CD4-positive, CD25-positive, alpha-beta regulatory T cell (primary cell): ENCODE data around the gene TTC27. TPM values are rescaled to one million over a fixed set of nuclear protein-coding genes. Genes with fewer than 3 reads are reported as not detected.

ENCODE experiments used
- ATAC-seq, 2 donors: fragments of 150-1000 bp; cut with Tn5 transposase; one replicate each; pipeline ENCODE4 v1.10.0; 2021; ENCODE audit warnings: low read depth in 2 of 2, moderate number of reproducible peaks in 2 of 2, moderate library complexity in 1 of 2
- DNase-seq, 3 donors: peaks; one replicate each; pipeline versions ENCODE4 v3.0.0 to v3.0.0-alpha.2; 2012 to 2022; ENCODE audit warnings: mixed read lengths in 1 of 3
- H3K27ac ChIP-seq: one replicate; pipeline ENCODE4 v1.7.0; 2013; ENCODE audit warnings: mild to moderate bottlenecking, low read length; ENCODE audit not compliant: insufficient read depth, poor library complexity, severe bottlenecking
- H3K27me3 ChIP-seq: one replicate; pipeline ENCODE4 v1.7.0; 2013; ENCODE audit warnings: low read length; ENCODE audit not compliant: control insufficient read depth, insufficient read depth
- H3K36me3 ChIP-seq: one replicate; pipeline ENCODE4 v1.7.0; 2013; ENCODE audit warnings: mild to moderate bottlenecking, low read length, moderate library complexity; ENCODE audit not compliant: control insufficient read depth, insufficient read depth
- H3K4me1 ChIP-seq: 2 replicates; pipeline ENCODE4 v1.7.0; 2013; ENCODE audit warnings: mild to moderate bottlenecking, low read length; ENCODE audit not compliant: insufficient read depth, control insufficient read depth, poor library complexity, severe bottlenecking
- H3K4me3 ChIP-seq: one replicate; pipeline ENCODE4 v1.7.0; 2013; ENCODE audit warnings: low read depth, mild to moderate bottlenecking, low read length, moderate library complexity
- H3K9me3 ChIP-seq, 2 experiments: 1 replicate in 1 of 2; 2 replicates in 1 of 2; pipeline ENCODE4 v1.7.0; 2013; ENCODE audit warnings: low read length in 2 of 2, mild to moderate bottlenecking in 1 of 2, moderate library complexity in 1 of 2; ENCODE audit not compliant: control insufficient read depth in 2 of 2
- H3K27ac Mint-ChIP-seq, 3 donors: one replicate each; pipeline ENCODE4 v1.8.0; 2020 to 2022; ENCODE audit warnings: mild to moderate bottlenecking in 3 of 3, mixed read lengths in 3 of 3, moderate library complexity in 2 of 3
- H3K27me3 Mint-ChIP-seq: one replicate; pipeline ENCODE4 v1.8.0; 2022; ENCODE audit warnings: mild to moderate bottlenecking, mixed read lengths
- H3K36me3 Mint-ChIP-seq: one replicate; pipeline ENCODE4 v1.8.0; 2020; ENCODE audit warnings: mixed read lengths
- H3K4me1 Mint-ChIP-seq, 4 donors: one replicate each; pipeline ENCODE4 v1.8.0; 2020 to 2022; ENCODE audit warnings: mixed read lengths in 4 of 4, mild to moderate bottlenecking in 1 of 4
- H3K4me3 Mint-ChIP-seq, 4 donors: one replicate each; pipeline ENCODE4 v1.8.0; 2020 to 2022; ENCODE audit warnings: mild to moderate bottlenecking in 4 of 4, mixed read lengths in 4 of 4, moderate library complexity in 3 of 4
- H3K9me3 Mint-ChIP-seq, 7 donors: one replicate each; pipeline ENCODE4 v1.8.0; 2020 to 2022; ENCODE audit warnings: mixed read lengths in 7 of 7, mild to moderate bottlenecking in 3 of 7, moderate library complexity in 2 of 7
- polyA plus RNA-seq, 4 donors: library from polyadenylated mRNA; unstranded; fragments of 300-500 nt; fragmentation: Illumina TruSeq; gene quantifications; one replicate each; pipeline ENCODE4 v1.2.3, GENCODE V29; 2021
- total RNA-seq: library from RNA; stranded (reverse); gene quantifications from one replicate; pipeline ENCODE4 v1.2.3, GENCODE V29; 2022

TTC27 gene
- total and polyA plus RNA-seq, 5 donors from 2014 or later, result 18.6 to 25.5 (median 23.6) TPM

GRCh38 chr2:32777714-32778113 is 149.9 kb downstream of the TTC27 start:
- no peak overlapping the region for H3K27ac ChIP-seq
- H3K27ac Mint-ChIP-seq, result no peak overlapping the region
- H3K36me3 Mint-ChIP-seq, result peaks cover 56% of the 10 kb centered on the region
- H3K9me3 Mint-ChIP-seq, result peaks cover 0 to 18% (median 4%) of the 10 kb centered on the region in 7 donors
- H3K4me3 Mint-ChIP-seq, result no peak overlapping the region
- no peaks in the 10 kb centered on the region for H3K4me1 Mint-ChIP-seq
- H3K9me3 ChIP-seq, result peaks cover 9% of the 10 kb centered on the region in 2 experiments
- no peaks in the 10 kb centered on the region for H3K27me3 ChIP-seq
- DNase-seq (no peak), ATAC-seq (no peak)
- H3K27me3 Mint-ChIP-seq, result no peaks in the 10 kb centered on the region
- H3K36me3 ChIP-seq, result peaks cover 37% of the 10 kb centered on the region
- H3K4me1 ChIP-seq, result no peaks in the 10 kb centered on the region
- H3K4me3 ChIP-seq, result no peak overlapping the region

GRCh38 chr2:32780961-32781360 is 153.1 kb downstream of the TTC27 start:
- Mint-ChIP-seq H3K4me1 (peaks cover 0 to 6% (median 0%) of the 10 kb centered on the region in 4 donors), H3K9me3 (peaks cover 0 to 20% (median 4%) of the 10 kb centered on the region in 7 donors), H3K27me3 (no peaks in the 10 kb centered on the region), H3K27ac (no peak overlapping the region), H3K36me3 (peaks cover 75% of the 10 kb centered on the region), H3K4me3 (no peak overlapping the region)
- Histone ChIP-seq H3K27ac (no peak overlapping the region), H3K27me3 (no peaks in the 10 kb centered on the region), H3K36me3 (peaks cover 54% of the 10 kb centered on the region), H3K9me3 (peaks cover 9% of the 10 kb centered on the region in 2 experiments), H3K4me3 (no peak overlapping the region), H3K4me1 (no peaks in the 10 kb centered on the region)
- ATAC-seq (no peak), DNase-seq (no peak)

- no peak overlapping the region for H3K4me3 Mint-ChIP-seq
- H3K9me3 Mint-ChIP-seq, result peaks cover 0 to 18% (median 4%) of the 10 kb centered on the region in 7 donors
- no peaks in the 10 kb centered on the region for H3K27me3 ChIP-seq
- no peak for ATAC-seq
- peaks cover 46% of the 10 kb centered on the region for H3K36me3 ChIP-seq
- H3K27me3 Mint-ChIP-seq, result no peaks in the 10 kb centered on the region
- no peak overlapping the region for H3K27ac Mint-ChIP-seq
- no peak overlapping the region for H3K4me3 ChIP-seq
- no peaks in the 10 kb centered on the region for H3K4me1 ChIP-seq
- peaks cover 0 to 6% (median 0%) of the 10 kb centered on the region in 4 donors for H3K4me1 Mint-ChIP-seq
- no peak overlapping the region for H3K27ac ChIP-seq
- H3K9me3 ChIP-seq, result peaks cover 9% of the 10 kb centered on the region in 2 experiments
- no peak for DNase-seq
- peaks cover 68% of the 10 kb centered on the region for H3K36me3 Mint-ChIP-seq
Measured at GRCh38 chr2:32783469-32783868, 155.6 kb downstream of the TTC27 start.

GRCh38 chr2:32783933-32784332 is 156.1 kb downstream of the TTC27 start:
- Mint-ChIP-seq H3K27me3 (no peaks in the 10 kb centered on the region), H3K36me3 (peaks cover 65% of the 10 kb centered on the region), H3K4me3 (no peak overlapping the region), H3K27ac (no peak overlapping the region), H3K9me3 (peaks cover 0 to 13% (median 4%) of the 10 kb centered on the region in 7 donors), H3K4me1 (peaks cover 0 to 6% (median 0%) of the 10 kb centered on the region in 4 donors)
- ATAC-seq (no peak), DNase-seq (no peak)
- Histone ChIP-seq H3K4me3 (no peak overlapping the region), H3K9me3 (peaks cover 9% of the 10 kb centered on the region in 2 experiments), H3K4me1 (no peaks in the 10 kb centered on the region), H3K27ac (no peak overlapping the region), H3K27me3 (no peaks in the 10 kb centered on the region), H3K36me3 (peaks cover 45% of the 10 kb centered on the region)

- Histone ChIP-seq H3K27ac (no peak overlapping the region), H3K4me1 (no peaks in the 10 kb centered on the region), H3K9me3 (no peaks in the 10 kb centered on the region), H3K36me3 (peaks cover 25% of the 10 kb centered on the region), H3K27me3 (no peaks in the 10 kb centered on the region), H3K4me3 (no peak overlapping the region)
- H3K9me3 Mint-ChIP-seq, result peaks cover 0 to 3% (median 0%) of the 10 kb centered on the region in 7 donors
- peaks cover 53% of the 10 kb centered on the region for H3K36me3 Mint-ChIP-seq
- peaks cover 0 to 6% (median 0%) of the 10 kb centered on the region in 4 donors for H3K4me1 Mint-ChIP-seq
- no peak overlapping the region for H3K27ac Mint-ChIP-seq
- no peak overlapping the region for H3K4me3 Mint-ChIP-seq
- ATAC-seq, result no peak
- no peaks in the 10 kb centered on the region for H3K27me3 Mint-ChIP-seq
- no peak for DNase-seq
Measured at GRCh38 chr2:32787207-32787606, 159.4 kb downstream of the TTC27 start.

GRCh38 chr2:32788114-32788513 is 160.3 kb downstream of the TTC27 start:
- Histone ChIP-seq H3K4me1 (no peaks in the 10 kb centered on the region), H3K9me3 (no peaks in the 10 kb centered on the region), H3K27ac (no peak overlapping the region), H3K4me3 (no peak overlapping the region), H3K27me3 (no peaks in the 10 kb centered on the region), H3K36me3 (peaks cover 28% of the 10 kb centered on the region)
- Mint-ChIP-seq H3K27me3 (no peaks in the 10 kb centered on the region), H3K36me3 (peaks cover 50% of the 10 kb centered on the region), H3K9me3 (peaks cover 0 to 3% (median 1%) of the 10 kb centered on the region in 7 donors), H3K4me1 (peaks cover 0 to 6% (median 0%) of the 10 kb centered on the region in 4 donors), H3K4me3 (no peak overlapping the region), H3K27ac (no peak overlapping the region)
- ATAC-seq, result no peak
- DNase-seq, result no peak

- Mint-ChIP-seq H3K4me3 (no peak overlapping the region), H3K27ac (no peak overlapping the region), H3K4me1 (no peaks in the 10 kb centered on the region), H3K36me3 (peaks cover 38% of the 10 kb centered on the region), H3K9me3 (peaks cover 0 to 2% (median 0%) of the 10 kb centered on the region in 7 donors), H3K27me3 (no peaks in the 10 kb centered on the region)
- DNase-seq (no peak), ATAC-seq (no peak)
- H3K9me3 ChIP-seq, result no peaks in the 10 kb centered on the region
- H3K27ac ChIP-seq, result no peak overlapping the region
- no peaks in the 10 kb centered on the region for H3K4me1 ChIP-seq
- H3K27me3 ChIP-seq, result no peaks in the 10 kb centered on the region
- peaks cover 8% of the 10 kb centered on the region for H3K36me3 ChIP-seq
- no peak overlapping the region for H3K4me3 ChIP-seq
Measured at GRCh38 chr2:32792416-32792815, 164.6 kb downstream of the TTC27 start.

- Histone ChIP-seq H3K4me1 (no peaks in the 10 kb centered on the region), H3K9me3 (no peaks in the 10 kb centered on the region), H3K4me3 (no peak overlapping the region), H3K27me3 (no peaks in the 10 kb centered on the region), H3K27ac (no peak overlapping the region), H3K36me3 (no peaks in the 10 kb centered on the region)
- peaks cover 0 to 1% (median 0%) of the 10 kb centered on the region in 7 donors for H3K9me3 Mint-ChIP-seq
- peaks cover 0 to 10% (median 3%) of the 10 kb centered on the region in 4 donors for H3K4me1 Mint-ChIP-seq
- H3K27me3 Mint-ChIP-seq, result no peaks in the 10 kb centered on the region
- DNase-seq, result no peak
- no peak for ATAC-seq
- H3K27ac Mint-ChIP-seq, result no peak overlapping the region
- H3K36me3 Mint-ChIP-seq, result peaks cover 36% of the 10 kb centered on the region
- no peak overlapping the region for H3K4me3 Mint-ChIP-seq
Measured at GRCh38 chr2:32798829-32799228, 171.0 kb downstream of the TTC27 start.
